Breast epithelium (tissue), 4 donors: ENCODE measurements around the gene DPH6. TPM values are rescaled to one million over a fixed set of nuclear protein-coding genes. Genes with fewer than 3 reads are reported as not detected.

ENCODE experiments used
- DNase-seq, 2 donors: peaks; one replicate each; pipeline ENCODE4 v3.0.0-alpha.2; 2019; ENCODE audit warnings: low spot score in 2 of 2
- H3K27ac ChIP-seq, 2 donors: fragments of 200-600 bp; sonication (generic) in 1 of 2; one replicate each; pipeline ENCODE4 v1.5.1; 2016 to 2019; ENCODE audit warnings: mild to moderate bottlenecking in 1 of 2
- H3K27me3 ChIP-seq, 2 donors: fragments of 200-600 bp; sonication (generic) in 1 of 2; one replicate each; pipeline versions ENCODE4 v1.5.1 to v1.6.0; 2017 to 2019; ENCODE audit warnings: control low read depth in 1 of 2, mild to moderate bottlenecking in 1 of 2
- H3K36me3 ChIP-seq: fragments of 200-600 bp; one replicate; pipeline ENCODE4 v1.5.1; 2019
- H3K4me1 ChIP-seq, 2 donors: fragments of 200-600 bp; sonication (generic); one replicate each; pipeline ENCODE4 v1.5.1; 2016 to 2019; ENCODE audit warnings: control low read depth in 1 of 2
- H3K4me3 ChIP-seq, 3 donors: fragments of 200-600 bp; sonication (generic); 1 replicate in 2 of 3; 2 replicates in 1 of 3; pipeline ENCODE4 v1.5.1; 2016 to 2019; ENCODE audit warnings: mild to moderate bottlenecking in 3 of 3, moderate library complexity in 2 of 3
- H3K9me3 ChIP-seq, 2 donors: fragments of 200-600 bp; sonication (generic) in 1 of 2; one replicate each; pipeline ENCODE4 v1.5.1; 2016 to 2019; ENCODE audit warnings: control low read depth in 1 of 2
- POLR2A ChIP-seq: fragments of 450-650 bp; IDR thresholded peaks from one replicate; pipeline ENCODE4 v1.6.1; 2016; ENCODE audit warnings: antibody characterized with exemption, mild to moderate bottlenecking, moderate library complexity
- POLR2AphosphoS5 ChIP-seq, 3 donors: sonication (generic); formaldehyde crosslinking; IDR thresholded peaks; one replicate each; pipeline ENCODE4 v1.6.1; 2017; ENCODE audit warnings: antibody characterized with exemption in 3 of 3
- intact Hi-C: fragments of 100-400 bp; cut with DNase I; formaldehyde crosslinking; loops from one replicate; pipeline ENCODE4 v1.15.1; 2023; ENCODE audit warnings: low total_unique reads
- total RNA-seq, 3 donors: library from RNA; depleted of rRNA; stranded (reverse); fragments of >200 nt; gene quantifications; one replicate each; pipeline ENCODE4 v1.1.0, GENCODE V29; 2016
- TF ChIP-seq, protein P1 (sequence below), 3 donors: fragments of 450-650 bp; IDR thresholded peaks; one replicate each; pipeline ENCODE4 v1.5.1; 2016 to 2017; ENCODE audit warnings: antibody characterized with exemption in 3 of 3, mild to moderate bottlenecking in 3 of 3, moderate library complexity in 3 of 3

The DPH6 gene
- total RNA-seq, 3 donors from 2014 or later = 18.0 to 25.2 (median 20.8) TPM

DNA sequence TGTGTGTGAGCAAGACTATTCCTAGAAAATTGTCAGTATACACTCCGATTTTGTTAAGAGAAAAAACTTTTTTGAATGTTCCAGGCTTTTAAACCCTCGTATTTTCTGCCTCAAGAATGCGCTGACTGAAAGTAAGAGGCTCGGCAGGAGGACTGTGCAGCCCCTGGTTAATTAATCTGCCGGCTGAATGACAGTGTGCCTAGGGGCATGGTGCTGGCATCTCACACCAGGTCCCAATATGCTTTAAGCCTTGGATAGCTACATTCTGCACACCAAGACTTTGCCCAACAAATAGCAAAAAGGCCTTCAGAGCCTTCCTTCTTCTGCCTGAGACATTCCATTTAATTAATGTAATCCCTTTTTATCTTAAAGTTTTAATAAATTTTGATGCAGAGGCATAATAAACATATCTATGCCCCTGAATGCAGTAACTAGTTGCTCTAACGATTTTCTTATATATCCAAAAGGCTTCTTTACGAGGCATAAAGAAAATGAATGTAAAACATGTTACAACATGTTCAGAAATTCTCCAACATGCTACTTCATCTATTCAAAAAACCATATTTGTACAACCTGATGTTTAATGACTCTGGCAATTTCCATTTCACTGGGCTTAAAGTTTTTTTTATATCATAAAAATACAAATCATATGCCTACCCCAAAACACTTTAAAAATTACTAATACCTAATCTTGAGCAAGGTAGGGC lies 37.9 kb downstream of the DPH6 start:
- no peak for DNase-seq
- Histone ChIP-seq H3K27ac (no peak overlapping the region), H3K27me3 (no peaks in the 10 kb centered on the region), H3K4me1 (no peaks in the 10 kb centered on the region), H3K36me3 (no peaks in the 10 kb centered on the region), H3K4me3 (no peak overlapping the region), H3K9me3 (no peaks in the 10 kb centered on the region)
- intact Hi-C loops = no loop called here
- TF ChIP-seq, protein P1, sequence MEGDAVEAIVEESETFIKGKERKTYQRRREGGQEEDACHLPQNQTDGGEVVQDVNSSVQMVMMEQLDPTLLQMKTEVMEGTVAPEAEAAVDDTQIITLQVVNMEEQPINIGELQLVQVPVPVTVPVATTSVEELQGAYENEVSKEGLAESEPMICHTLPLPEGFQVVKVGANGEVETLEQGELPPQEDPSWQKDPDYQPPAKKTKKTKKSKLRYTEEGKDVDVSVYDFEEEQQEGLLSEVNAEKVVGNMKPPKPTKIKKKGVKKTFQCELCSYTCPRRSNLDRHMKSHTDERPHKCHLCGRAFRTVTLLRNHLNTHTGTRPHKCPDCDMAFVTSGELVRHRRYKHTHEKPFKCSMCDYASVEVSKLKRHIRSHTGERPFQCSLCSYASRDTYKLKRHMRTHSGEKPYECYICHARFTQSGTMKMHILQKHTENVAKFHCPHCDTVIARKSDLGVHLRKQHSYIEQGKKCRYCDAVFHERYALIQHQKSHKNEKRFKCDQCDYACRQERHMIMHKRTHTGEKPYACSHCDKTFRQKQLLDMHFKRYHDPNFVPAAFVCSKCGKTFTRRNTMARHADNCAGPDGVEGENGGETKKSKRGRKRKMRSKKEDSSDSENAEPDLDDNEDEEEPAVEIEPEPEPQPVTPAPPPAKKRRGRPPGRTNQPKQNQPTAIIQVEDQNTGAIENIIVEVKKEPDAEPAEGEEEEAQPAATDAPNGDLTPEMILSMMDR (IDR thresholded peaks at IDR 0.05) = no peak
- TF ChIP-seq POLR2AphosphoS5 (IDR thresholded peaks at IDR 0.05) (no peak), POLR2A (no peak)

- Histone ChIP-seq H3K9me3 (no peaks in the 10 kb centered on the region), H3K27me3 (no peaks in the 10 kb centered on the region), H3K4me3 (no peak overlapping the region), H3K27ac (no peak overlapping the region), H3K4me1 (no peaks in the 10 kb centered on the region), H3K36me3 (no peaks in the 10 kb centered on the region)
- intact Hi-C loops = no loop called here
- TF ChIP-seq, protein P1 (IDR thresholded peaks at IDR 0.05) = no peak
- no peak for TF ChIP-seq POLR2AphosphoS5 (IDR thresholded peaks at IDR 0.05)
- no peak for TF ChIP-seq POLR2A
- DNase-seq = no peak
Observed at GRCh38 chr15:35506272-35506870, 39.6 kb downstream of the DPH6 start.

GRCh38 chr15:35505809-35506208 lies 40.2 kb downstream of the DPH6 start:
- H3K27ac ChIP-seq = no peak overlapping the region
- H3K4me1 ChIP-seq = no peaks in the 10 kb centered on the region
- no peaks in the 10 kb centered on the region for H3K9me3 ChIP-seq
- H3K4me3 ChIP-seq = no peak overlapping the region
- DNase-seq = no peak
- TF ChIP-seq POLR2A (no peak), POLR2AphosphoS5 (IDR thresholded peaks at IDR 0.05) (no peak)
- TF ChIP-seq, protein P1 (IDR thresholded peaks at IDR 0.05) = no peak
- H3K36me3 ChIP-seq = no peaks in the 10 kb centered on the region
- intact Hi-C loops = no loop called here
- no peaks in the 10 kb centered on the region for H3K27me3 ChIP-seq

GRCh38 chr15:35505141-35505540 lies 40.8 kb downstream of the DPH6 start:
- Histone ChIP-seq H3K4me1 (no peaks in the 10 kb centered on the region), H3K27me3 (no peaks in the 10 kb centered on the region), H3K9me3 (no peaks in the 10 kb centered on the region), H3K36me3 (no peaks in the 10 kb centered on the region), H3K27ac (no peak overlapping the region), H3K4me3 (no peak overlapping the region)
- DNase-seq = no peak
- intact Hi-C loops = no loop called here
- TF ChIP-seq, protein P1 (IDR thresholded peaks at IDR 0.05) = no peak
- TF ChIP-seq POLR2A (no peak), POLR2AphosphoS5 (IDR thresholded peaks at IDR 0.05) (no peak)

DNA sequence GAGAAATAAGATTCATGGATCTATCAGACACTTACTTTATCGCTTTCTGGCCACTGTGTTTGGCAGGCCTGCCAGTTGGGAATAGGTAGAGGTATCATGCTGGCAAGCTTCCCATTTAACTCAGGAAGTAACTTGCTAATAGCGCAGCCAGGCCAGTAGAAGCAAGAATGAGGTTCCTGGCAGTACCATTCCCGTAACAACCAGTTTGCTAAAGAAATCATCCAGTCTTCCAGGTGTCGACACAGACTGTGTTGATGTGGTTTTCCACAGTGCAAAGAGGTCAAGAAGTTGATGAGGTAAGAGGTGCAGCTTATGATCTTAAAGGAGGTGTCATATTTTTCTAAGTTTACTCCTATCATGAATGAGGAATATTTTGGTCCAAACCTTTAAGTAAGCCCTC lies 46.2 kb downstream of the DPH6 start:
- Histone ChIP-seq H3K9me3 (no peaks in the 10 kb centered on the region), H3K27me3 (no peaks in the 10 kb centered on the region), H3K36me3 (no peaks in the 10 kb centered on the region), H3K4me1 (no peaks in the 10 kb centered on the region), H3K27ac (no peak overlapping the region), H3K4me3 (no peak overlapping the region)
- TF ChIP-seq, protein P1 (IDR thresholded peaks at IDR 0.05) = no peak
- TF ChIP-seq POLR2A (no peak), POLR2AphosphoS5 (IDR thresholded peaks at IDR 0.05) (no peak)
- DNase-seq = no peak
- intact Hi-C loops = no loop called here
